Measurements from ENCODE around the gene TAAR5.
"Not testable (repeated sequence)": the region's sequence is repeated elsewhere in the genome, so short reads cannot be mapped to it uniquely, and the experiment has no call there.

DNA sequence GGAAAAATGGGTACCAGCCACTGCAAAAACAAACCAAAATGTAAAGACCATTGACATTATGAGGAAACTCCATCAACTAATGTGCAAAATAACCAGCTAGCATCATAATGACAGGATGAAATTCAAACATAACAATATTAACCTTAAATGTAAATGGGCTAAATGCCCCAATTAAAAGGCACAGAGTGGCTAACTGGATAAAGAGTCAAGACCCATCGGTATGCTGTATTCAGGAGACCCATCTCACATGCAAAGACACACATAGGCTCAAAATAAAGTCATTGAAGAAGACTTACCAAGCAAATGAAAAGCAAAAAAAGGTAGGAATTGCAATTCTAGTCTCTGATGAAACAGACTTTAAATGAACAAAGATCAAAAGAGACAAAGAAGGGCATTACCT lies 47.6 kb upstream of the TAAR5 start:
- TF ChIP-seq, protein P1, sequence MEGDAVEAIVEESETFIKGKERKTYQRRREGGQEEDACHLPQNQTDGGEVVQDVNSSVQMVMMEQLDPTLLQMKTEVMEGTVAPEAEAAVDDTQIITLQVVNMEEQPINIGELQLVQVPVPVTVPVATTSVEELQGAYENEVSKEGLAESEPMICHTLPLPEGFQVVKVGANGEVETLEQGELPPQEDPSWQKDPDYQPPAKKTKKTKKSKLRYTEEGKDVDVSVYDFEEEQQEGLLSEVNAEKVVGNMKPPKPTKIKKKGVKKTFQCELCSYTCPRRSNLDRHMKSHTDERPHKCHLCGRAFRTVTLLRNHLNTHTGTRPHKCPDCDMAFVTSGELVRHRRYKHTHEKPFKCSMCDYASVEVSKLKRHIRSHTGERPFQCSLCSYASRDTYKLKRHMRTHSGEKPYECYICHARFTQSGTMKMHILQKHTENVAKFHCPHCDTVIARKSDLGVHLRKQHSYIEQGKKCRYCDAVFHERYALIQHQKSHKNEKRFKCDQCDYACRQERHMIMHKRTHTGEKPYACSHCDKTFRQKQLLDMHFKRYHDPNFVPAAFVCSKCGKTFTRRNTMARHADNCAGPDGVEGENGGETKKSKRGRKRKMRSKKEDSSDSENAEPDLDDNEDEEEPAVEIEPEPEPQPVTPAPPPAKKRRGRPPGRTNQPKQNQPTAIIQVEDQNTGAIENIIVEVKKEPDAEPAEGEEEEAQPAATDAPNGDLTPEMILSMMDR (IDR thresholded peaks at IDR 0.05) = not testable (repeated sequence)
- not testable (repeated sequence) for TF ChIP-seq POLR2AphosphoS5, POLR2A, EP300 (IDR thresholded peaks at IDR 0.05)

All from gastroesophageal sphincter (tissue), 3 donors.